NOMO-1 (cell line): ENCODE data around the gene ECI1.
"Not testable (repeated sequence)": the region's sequence is repeated elsewhere in the genome, so short reads cannot be mapped to it uniquely, and the experiment has no call there.

ENCODE experiments used
- DNase-seq, 2 experiments: peaks; one replicate each; lab custom pipeline; 2025; ENCODE audit not compliant: unreplicated experiment in 2 of 2; lab: John Stamatoyannopoulos, UW

Gene ECI1

GRCh38 chr16:2256531-2257140, 5.2 kb upstream of the ECI1 start:
- no peak for DNase-seq

DNA sequence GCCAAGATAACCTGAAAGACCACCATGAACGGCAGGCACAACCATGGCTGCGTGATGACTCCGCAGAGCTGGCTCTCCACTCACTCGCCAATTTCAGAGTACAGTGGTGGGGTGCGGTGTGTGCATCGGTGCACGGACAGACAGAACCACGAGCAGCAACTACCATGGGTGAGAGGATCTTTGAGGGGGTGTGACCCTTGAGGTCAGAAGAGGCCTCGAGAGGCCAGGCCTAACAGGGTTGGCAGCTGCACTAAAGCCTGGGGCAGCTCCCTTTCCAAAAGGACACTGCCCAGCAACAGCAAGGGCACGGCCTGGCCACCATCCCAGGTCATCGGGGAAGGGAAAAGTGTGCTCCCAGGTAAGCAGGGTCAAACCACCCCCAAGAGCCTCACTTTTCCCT, 1.9 kb upstream of the ECI1 start:
- no peak for DNase-seq

- DNase-seq: no peak
Observed at GRCh38 chr16:2252806-2253148, 1.4 kb upstream of the ECI1 start.

GRCh38 chr16:2250652-2251295, 613 bp downstream of the ECI1 start:
- DNase-seq: peak; percentile 16 to 31

- no peak for DNase-seq
Observed at GRCh38 chr16:2246301-2246885, 5.0 kb downstream of the ECI1 start.

DNA sequence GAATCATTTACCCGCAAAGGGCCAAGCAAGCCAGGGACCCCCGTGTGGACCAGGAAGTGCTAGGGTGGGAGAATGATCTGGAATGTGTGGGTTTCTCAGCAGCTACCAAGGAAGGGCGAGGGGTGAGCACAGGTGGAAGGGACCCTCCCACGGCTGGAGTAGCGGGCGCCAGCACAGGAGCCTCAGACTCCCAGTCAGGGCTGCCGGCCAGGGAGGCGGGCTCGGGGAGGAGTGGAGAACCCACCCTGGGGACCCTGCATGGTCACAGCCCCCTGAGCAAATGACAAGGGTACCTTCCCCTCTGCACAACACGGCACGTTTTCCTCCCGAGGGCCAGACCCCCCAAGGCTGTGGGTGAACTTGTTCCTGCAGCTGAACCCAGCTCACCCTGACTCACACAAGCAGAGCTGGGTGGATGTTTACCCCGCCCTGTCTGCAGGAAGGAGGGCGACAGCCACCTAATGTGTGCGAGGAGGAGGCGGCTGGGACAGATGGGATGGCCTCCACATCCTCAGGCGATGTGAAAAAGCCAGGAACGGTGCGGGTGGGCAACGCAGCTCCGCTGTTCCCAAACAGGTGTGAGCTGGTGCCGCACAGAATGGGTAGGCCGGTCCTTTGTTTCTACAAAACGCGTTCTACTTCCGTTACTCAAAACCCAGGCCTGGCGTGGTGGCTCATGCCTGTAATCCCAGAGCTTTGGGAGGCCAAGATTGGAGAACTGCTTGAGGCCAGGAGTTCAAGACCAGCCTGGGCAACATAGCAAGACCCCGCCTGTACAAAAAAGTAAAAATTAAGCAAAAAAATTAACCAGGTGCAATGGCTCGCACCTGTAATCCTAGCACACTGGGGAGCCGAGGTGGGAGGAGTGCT, 6.2 kb downstream of the ECI1 start:
- DNase-seq: no peak

DNA sequence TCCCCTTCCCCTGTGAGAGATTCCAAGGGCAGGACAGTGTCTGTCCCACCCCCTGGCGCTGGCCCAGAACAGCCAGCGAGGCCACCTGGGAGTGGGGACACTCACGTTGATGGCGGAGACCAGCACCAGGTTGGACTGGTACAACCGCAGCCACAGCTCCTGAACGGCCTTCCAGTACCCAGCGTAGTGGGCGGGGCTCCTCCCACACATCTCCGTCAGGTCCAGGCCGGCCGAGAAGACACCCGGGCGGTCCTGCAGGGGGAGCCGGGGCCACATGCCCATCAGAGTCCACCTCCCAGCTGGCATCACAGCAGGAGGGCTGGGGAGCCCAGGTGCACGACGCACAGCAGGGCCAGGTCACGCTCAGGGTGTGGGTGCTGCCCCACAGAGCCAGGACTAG, 7.1 kb downstream of the ECI1 start:
- DNase-seq: no peak

GRCh38 chr16:2243781-2244180, 7.6 kb downstream of the ECI1 start:
- no peak for DNase-seq

DNA sequence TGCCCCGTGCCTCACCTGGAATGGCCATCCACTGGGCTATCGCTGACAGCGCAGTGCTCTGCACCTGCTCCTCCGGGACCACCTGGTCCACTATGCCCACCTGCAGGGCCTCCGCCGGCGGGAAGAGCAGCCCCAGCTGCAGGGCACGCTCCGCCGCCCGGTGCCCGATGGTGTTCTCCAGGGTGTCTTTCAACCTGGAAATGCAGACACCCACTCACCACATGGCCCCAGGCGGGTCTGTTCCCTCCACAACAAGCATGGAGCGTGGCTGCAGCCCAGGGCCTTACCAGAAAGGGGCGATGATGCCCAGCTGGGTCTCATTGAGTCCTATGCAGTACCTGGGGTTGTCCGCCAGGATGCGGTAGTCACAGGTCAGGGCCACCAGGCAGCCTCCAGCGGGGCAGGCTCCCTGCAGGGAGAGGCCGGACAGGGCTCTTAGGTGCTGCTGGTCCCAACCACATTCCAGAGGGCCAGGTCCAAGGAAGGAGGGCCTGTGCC, 8.3 kb downstream of the ECI1 start:
- no peak for DNase-seq

DNA sequence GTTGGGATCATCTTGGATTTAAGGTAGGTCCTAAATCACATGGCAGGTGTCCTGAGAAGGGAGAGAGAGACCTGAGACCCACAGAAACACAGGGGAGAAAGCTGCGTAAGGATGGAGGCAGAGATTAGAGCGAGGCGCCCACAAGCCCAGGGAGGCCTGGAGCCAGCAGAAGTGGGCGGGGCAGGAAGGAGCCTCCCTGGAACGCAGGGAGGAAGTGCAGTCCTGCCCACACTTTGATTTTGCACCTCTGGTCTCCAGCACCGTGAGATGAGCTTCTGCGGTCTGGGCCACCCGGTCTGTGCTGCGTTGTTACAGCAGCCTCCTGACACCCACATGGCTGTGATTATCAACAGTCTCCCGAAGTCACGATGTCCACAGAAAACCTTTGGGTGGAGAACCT, 8.8 kb downstream of the ECI1 start:
- DNase-seq: no peak

DNA sequence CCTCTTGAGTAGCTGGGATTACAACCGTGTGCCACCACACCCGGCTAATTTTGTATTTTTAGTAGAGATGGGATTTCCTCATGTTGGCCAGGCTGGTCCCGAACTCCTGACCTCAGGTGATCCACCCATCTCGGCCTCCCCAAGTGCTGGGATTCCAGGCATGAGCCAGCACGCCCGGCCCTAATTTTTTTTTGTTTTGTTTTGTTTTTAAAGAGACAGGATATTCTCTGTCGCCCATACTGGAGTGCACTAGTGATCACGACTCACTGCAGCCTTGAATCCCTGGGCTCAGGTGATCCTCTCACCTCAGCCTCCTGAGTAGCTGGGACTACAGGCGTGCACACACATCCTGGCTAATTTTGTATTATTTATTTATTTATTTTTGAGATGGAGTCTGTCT, 11.1 kb downstream of the ECI1 start:
- not testable (repeated sequence) for DNase-seq

GRCh38 chr16:2238838-2239675, 12.3 kb downstream of the ECI1 start:
- no peak for DNase-seq

DNA sequence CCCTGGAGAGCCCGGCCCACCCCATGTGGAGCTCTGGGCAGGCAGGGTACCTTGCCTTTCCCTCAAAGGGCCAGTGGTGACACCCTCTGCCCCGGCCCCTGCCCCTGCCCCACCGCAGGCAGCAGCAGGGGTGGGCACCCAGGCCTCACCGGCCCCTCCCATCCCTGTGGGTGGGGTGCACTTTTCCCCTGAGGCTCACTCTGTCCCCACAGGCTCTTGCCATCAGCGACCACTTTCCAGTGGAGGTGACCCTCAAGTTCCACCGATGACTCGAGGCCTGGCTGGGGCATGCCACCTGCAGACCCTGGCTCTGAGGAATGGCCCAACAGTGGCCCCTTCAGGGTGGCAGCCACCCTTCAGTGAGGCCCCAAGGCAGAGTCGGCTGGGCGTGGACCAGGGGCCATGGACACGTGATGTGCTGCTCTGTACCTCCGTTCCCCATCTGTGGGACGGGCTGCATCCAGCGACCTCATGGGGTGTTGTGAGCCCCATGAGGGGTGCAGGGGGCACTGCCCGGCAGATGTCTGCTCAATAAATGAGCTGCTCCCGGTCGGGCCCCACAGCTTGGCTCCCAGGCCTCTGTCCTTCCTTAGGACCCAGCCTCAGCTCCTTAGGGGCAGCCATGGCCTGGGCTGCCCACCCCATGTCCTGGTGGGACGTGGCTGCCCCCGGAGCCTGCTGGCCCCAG, 13.1 kb downstream of the ECI1 start:
- no peak for DNase-seq

DNA sequence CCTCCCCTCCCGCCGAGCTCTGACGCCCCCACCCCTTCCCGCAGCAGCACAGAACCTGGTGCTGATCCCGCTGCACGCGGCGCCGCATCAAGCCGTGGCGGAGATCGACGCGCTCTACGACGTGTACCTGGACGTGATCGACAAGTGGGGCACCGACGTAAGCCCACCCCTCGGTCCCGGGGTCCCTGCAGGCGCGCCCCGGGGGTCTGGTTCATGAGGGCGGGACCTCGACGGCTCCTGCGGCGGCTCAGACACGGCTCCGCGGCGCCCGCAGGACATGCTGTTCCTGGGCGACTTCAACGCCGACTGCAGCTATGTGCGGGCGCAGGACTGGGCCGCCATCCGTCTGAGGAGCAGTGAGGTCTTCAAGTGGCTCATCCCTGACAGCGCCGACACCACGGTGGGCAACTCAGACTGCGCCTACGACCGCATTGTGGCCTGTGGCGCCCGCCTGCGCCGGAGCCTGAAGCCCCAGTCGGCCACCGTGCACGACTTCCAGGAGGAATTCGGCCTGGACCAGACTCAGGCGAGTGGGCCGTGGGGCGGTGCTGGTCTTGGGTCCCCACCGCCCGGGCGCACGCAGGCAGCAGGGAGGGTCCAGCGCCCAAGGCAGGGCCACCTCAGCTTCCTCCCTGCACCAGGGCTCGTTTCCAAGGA, 13.8 kb downstream of the ECI1 start:
- no peak for DNase-seq

GRCh38 chr16:2237102-2237482, 14.3 kb downstream of the ECI1 start:
- DNase-seq: no peak

GRCh38 chr16:2236337-2237101, 14.9 kb downstream of the ECI1 start, which contains the start of gene DNASE1L2:
Gene DNASE1L2, plus strand, starts transcription at chr16:2236444. Its CDS starts 373 bp downstream, at chr16:2236817.
- no peak for DNase-seq

DNA sequence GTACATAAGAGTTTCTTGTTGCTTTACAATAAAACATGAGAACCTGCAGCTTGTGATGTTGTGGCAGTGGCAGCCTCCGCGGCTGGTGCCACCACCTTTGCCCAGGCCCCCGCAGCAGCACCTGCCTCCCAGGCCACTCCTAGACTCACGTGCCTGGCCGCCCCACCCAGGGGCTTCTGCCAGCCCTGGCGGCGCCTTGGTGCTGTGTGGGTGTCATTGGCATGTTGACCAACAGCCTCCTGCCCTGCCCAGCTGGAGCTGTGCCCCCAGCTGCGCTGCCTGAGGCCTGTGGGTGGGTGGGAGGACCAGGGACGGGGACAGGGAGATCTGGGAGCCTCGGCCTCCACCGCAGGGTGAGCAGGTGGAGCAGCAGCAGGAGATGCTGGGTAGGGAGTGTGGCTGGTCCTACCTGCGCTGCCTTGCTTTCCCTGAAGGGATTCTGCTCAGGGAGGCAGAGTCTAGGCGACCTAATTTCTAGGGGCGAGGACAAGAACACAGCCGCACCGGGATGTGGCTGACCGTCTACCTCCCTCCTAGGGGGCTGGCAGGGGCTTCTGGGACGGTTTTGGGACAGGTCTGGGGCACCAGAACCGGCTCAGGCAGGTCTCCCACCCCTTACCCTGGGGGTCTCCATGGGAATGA, 15.6 kb downstream of the ECI1 start:
- no peak for DNase-seq

GRCh38 chr16:2235234-2235651, 16.1 kb downstream of the ECI1 start:
- no peak for DNase-seq
